Measurements from ENCODE around the gene ETS1.

ETS1 gene

DNA sequence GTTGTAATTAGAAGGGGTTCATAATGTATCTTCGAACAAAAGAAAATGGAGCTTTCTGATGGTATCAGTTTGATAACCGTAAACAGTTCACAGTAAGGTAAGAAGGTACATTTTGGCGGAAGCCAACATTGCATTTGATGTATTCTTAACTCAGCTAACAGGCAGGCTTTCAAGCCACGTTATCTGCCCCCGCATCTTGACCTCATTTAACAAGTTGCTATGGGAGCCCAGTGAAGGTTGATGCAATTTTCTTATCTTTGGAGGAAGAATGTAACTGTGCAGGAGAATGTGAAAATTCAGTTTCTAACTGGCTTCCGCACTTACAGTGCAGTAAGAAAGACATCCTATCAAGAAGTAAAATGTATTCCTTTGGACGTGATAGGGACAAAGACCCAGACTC is 110.6 kb downstream of the ETS1 start:
- FAIRE-seq: no peak

DNA sequence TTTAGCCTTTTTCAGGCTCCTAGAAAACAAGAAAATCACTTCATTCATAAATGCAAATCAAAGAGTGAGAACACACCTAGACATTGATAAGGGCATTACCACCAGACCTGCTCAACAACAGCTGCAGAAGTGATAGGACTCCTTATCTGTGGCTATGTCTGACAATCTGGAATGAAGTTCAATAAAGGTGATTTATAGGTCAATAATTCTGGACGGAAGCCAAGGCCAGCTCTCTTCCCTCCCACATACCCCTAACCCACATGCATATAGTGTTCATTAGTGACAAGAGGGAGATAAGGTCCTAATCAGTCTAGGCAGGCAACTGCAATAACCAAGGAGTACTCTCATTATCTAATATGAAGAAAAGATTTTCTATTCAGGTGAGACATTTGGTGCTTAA is 111.3 kb downstream of the ETS1 start:
- no peak for FAIRE-seq

DNA sequence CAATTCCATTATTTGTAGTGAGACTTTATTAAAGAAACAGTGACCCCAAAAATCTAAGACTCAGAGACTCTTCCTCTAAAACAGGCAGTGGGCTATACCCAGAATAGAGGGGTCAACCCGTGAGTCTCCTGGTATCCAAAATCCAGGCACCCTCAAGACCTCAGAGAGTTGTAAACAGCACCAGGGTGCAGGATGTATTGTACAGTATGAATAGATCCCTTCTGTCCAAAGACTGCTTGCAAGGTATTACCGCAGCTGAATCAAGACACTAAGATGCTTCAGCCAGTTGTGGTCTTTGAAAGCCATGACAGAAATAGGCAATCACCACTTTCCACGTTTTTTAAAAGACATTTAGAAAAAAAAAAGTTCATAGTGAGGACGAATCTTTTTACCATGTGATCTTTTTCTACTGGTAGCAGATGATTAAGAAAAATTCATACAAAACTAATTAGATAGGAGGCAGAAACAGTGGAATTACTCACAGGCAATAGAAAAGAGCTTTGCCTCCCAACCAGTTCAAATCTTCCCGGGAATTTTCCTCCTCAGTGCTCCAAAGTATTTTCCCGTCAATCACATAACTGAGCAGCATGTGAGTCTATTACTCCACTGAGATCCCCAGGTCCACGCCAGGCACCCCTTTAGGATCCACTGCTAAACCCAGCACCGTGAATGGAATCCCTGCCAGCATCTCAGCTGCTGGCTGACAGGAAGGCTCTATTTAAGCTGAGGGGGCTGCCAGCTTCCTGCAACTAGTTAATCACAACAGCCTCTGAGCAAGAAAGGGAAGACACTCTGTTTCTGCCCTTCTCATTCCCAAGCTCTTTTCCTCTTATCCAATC is 113.1 kb downstream of the ETS1 start:
- no peak for FAIRE-seq

DNA sequence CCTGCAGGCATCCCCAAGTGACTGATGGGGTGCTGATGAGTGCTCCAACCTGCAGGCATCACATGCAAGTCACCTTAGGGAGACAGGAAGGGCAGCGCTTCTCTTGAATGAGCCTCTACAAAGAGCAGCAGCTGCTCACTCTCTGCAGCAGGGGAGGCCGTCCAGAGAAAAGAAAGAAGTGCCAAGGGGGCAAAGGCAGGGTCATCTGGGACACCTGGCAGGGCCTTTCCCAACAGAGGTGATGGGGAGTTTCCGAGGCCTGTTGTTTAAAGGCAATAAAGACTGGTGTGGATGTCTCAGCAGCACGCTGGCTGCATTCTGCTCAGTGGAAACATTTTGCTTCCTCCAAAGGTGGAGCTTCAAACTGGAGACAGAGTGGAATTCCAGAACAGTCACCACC is 113.7 kb downstream of the ETS1 start:
- FAIRE-seq: no peak

DNA sequence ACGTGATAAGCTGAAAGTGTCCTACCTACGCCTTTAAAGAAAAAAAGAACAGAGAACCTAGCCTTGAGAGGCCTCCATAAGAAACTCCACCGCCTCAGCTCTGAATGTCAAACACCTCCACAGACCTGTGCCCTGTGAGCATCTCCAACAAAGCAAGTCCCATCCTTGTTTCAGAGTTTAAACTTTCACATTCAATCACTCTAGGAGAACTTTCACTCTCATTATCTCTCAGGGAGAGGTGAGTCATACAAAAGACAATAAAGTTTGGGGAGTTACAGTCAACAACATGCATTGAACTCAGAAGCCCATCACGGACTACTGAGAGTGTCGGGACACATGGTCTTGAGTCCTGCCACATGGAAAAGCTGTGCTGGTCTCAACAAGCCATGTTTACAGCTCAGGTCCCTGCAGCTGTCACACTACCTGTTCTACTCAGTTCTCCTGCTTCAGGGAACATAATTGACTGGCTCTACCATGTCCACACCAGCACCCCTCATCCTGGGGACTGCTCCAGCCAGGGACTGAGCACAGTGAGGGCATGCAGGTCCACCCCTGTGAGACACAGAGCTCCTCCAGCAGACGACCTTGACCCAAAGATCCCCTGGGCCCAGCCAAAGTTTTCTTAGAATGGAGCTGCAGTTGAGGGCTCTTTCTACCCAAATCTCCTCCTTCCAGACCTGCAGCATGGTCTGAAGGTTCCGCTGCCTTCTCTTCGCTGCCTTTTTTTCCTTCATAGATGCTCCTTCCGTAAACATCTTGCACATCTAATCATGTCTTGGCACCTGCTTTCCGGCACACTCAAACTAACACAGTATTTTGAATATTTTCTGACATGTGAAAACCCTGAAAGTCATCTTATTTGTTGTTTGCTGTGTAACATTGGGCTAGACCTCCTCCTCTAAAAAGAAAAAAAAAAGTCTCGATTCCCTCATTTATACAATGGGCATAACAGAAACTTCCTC is 114.9 kb downstream of the ETS1 start:
- FAIRE-seq: no peak

DNA sequence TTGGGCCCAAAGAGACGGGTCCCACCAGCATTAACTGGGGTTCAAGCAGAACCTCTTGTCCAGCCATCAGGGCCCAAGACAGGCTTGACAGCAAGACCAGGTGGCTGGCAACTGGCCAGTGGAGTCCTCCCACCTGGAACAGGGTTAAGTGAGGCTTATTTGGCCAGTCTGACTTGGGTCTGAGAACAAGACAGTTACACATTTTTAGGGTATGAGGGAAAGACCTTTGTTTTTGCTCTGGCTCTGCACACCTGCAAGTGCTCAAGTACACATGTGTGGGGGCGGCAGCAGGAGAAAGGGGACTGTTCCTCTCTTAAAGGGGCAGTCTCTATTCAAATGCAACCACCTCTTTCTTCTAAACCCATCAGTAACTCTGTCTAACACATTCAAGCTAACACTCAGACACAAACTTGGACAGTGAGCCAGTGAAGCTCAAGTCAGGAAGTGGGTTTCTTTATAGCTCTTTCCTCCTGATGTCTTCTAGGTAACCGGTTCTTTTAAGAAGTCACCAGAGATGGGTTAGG is 116.2 kb downstream of the ETS1 start:
- FAIRE-seq: no peak

DNA sequence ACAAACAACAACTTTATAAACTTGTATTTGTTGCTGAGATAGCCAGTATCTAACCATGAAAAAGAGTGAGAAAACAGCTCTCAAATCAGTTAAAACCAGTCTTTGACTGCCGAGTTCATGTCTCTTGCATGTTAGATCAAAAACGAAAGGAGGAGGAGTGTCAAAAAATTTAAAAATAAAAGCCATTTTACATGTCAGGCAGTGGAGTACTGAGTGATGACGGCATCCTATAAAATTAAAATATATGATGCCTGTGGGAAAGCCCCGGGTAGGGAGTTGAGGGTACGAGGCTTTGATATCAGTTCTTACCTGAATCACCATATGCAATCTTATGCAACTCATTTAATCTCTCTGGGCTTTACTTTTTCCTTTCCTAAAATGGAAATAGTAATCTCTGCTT is 117.3 kb downstream of the ETS1 start:
- no peak for FAIRE-seq

DNA sequence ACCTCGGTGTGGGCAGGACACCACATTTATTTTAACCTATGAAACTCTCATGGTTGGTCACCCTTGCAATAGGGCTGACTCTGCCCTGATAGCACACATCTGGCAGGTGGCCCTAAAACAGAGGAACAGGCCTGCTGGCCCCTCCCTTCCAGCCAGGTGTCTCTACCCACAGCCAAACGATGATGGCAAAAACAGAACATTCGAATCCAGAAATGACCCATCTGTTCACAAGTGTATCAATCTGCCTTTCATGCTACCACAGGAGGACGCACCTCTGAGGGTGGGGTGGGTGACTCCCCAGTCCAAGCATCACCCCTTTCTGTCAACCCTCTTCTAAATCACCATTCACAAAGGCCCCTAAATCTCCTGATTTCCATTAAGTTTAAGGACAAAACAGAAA is 118.1 kb downstream of the ETS1 start:
- FAIRE-seq: no peak

DNA sequence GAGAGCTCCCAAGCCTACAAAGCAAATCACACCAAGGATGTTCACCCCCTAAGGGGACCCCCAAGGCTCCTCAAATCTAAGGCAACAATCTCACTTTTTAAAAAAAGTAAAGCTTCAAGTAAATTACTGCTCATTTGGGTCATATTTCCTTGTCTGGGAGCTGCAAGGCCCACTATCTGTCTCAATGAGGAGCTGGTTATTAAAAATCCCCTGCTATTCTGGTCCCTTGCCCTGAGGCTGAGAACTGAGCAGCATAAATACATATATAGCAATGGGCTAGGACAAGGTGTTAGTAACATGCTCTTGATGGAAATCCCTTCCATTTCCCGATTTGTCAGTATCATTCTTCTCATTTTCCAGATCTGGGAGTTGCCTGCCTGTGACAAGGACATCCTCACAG is 119.2 kb downstream of the ETS1 start:
- FAIRE-seq: no peak

DNA sequence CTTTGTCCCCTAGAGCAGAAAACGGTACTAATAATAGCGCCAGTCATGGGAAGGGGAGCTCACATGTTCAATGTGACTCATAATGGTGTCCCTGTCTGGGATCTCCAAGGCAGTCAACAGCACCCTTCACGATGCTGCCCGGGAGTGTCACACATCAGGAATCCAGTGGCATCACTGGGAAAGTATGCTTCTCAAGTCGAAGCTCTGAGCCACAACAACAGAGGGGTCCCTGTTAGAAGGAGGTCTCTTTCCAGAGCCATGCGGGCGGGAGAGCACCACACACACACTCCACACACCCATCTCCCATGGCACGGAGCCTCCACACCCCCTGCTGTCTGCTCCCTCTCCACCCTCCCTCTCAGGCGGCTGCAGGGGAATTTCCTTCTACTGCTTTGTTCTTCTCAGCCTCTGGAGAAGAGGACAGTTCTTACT is 119.7 kb downstream of the ETS1 start:
- FAIRE-seq: no peak

DNA sequence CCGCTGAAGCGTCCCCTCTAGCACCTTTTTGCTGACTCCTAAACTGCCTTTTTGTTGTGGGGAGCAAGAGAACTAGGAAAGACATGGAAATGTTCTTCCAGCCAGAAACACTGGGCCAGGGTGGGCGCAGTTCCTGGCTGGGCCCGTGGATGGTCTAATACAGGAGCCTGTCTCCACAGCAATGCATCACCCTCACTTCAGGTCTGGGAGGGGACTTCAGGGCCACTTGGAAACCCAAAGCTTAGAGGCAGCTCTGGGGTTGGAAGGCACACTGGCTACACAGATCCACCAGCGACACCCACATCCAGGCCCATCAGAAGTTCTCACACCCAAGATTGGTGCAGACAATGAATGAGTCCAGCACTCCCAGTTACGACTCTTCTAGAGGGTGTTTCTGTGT is 120.3 kb downstream of the ETS1 start:
- no peak for FAIRE-seq

DNA sequence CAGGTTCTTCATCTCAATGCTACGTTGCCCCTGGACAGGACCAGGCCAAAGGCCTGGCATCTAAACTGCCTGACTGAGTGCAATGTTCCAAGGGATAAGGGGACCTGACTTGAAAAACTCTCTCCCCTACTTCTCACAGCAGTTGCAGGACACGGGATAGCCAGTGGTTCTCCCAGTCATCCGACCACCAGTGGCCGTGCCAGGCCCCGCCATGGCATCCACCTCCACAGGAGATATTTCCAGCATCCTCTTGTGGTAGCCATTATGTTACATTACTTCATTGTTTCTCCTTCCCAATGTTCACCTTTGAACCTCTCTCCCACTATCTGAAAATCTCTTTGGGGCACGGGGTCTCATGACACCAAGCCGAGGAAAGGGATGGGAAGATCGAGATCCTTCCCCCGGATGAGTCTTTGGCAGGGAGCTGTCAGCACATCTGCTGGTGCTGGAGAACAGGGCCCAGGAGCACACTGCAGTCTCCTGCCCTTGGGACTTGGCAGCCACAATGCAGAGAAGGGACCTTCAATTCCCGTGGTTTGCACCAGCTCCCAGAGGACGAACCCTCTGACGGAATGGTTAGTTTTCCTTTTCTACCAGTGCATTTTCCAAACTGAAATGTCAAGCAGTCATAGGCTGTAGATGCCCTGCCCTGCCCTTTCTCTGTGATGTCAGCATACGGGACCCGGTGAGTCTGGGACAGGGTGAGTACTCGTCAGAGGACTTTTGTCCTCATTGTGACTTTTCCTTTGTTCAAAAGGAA is 121.2 kb downstream of the ETS1 start:
- no peak for FAIRE-seq

DNA sequence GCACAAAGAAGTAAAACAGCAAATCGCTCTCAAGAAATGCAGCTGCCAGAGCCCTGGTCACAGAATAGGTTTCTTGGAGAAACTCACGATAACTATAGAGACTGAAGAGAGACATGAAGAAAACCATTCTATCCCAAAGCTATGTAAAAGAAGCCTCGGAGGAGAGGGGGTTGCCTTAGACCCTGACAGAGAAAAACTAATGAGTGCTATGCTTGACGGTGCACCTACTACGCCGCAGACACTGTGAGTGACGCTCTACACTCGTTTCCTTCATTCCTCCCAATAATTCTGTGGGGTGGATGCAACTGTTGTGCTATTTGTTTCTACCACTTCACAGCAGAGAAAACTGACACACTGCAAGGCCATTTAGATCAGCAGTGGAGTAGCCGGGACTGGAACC is 121.8 kb downstream of the ETS1 start:
- FAIRE-seq: no peak

DNA sequence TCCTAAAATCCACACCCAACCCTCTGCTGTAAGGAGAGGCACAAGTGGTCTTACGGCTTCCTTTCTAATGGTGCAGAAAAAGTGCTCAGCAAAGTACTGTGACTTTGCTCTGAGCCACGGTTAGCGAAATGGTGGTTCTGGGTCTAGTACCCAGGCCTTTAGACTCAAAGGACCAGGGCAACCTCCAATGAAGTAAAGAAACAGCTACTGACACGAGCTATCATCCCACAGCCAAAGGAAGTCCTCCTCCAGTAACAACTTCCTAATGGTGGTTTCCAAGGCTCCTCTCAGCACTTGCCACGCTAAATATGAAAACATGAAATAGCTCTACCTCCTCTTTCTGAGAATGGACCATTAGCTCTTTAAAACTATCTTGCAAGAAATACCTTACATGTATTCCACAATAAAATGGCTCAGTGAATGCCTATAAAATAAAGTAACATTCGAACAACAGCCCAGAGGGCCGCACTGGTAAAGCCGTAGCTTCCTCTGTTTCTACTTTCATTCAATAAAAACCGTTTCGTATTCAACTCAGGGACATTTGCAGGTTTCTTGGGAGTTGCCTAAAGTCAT is 122.4 kb downstream of the ETS1 start:
- FAIRE-seq: no peak

DNA sequence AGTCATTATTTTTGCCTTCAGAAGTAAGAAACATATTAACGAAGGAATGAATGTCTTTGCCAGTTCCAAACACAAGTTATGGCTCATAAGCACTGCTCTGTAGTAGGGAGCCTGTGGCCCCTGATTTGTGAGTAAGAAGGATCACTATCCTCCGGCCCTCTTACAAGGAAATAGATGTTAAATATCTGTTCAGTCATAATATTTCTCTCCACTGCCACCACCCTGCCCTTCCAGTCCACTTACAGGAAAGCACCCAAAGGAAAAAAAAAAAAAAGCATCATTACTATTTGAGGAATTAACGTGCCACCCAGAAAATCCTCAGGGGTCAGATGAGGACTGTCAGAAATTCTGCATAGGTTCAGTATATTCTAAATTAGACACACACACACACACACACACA is 123.4 kb downstream of the ETS1 start:
- no peak for FAIRE-seq

DNA sequence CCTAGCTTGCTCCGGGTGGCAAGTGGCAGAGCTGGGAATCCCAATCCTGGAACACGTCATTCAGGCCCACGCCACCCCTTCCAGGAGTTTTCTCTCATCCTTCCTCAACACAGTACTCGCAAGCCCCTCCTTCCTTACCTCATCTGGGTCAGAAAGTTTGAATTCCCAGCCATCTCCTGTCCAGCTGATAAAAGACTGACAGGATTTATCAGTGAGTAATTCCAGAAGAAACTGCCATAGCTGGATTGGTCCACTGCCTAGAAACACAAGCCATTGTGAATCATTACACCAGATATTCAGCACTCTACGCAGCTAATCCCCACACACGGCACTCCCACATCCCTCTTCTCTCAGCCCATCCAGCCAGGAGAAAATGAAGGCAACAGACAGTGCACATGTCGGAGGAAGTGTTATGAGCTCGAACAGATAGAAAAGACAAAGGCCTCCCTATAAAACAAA is 124.0 kb downstream of the ETS1 start:
- FAIRE-seq: no peak

DNA sequence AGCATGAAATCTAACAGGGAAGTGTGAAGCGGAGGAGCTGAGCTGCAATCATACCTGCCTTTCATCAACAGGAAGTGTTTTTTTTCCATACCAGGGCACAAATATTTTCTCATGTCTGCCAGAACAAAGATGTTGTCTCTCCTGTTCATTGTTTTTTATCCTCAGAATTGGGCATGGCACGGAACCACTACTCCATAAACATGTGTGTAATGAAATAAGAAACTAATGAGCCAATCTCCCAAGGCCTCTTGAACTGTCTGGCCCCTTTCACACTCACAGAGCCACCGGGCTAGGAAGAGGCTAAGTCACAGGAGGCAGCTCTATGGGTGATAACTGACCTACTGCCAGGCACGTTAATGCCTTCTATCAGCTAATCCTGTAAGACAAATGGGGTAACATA is 124.4 kb downstream of the ETS1 start:
- no peak for FAIRE-seq

DNA sequence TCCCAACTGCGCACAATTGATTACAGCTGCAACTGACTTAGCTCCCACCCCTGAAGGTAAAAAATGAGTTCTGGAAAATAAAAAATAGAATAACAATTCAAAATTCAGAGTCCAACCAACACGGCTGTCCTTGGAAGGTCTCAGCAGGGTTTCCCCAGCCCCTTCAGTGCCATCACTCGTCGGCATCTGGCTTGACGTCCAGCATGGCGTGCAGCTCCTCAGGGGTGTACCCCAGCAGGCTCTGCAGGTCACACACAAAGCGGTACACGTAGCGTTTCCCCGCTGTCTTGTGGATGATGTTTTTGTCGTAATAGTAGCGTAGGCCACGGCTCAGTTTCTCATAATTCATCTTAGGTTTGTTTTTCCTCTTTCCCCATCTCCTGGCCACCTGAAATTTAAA is 125.2 kb downstream of the ETS1 start:
- FAIRE-seq: no peak

DNA sequence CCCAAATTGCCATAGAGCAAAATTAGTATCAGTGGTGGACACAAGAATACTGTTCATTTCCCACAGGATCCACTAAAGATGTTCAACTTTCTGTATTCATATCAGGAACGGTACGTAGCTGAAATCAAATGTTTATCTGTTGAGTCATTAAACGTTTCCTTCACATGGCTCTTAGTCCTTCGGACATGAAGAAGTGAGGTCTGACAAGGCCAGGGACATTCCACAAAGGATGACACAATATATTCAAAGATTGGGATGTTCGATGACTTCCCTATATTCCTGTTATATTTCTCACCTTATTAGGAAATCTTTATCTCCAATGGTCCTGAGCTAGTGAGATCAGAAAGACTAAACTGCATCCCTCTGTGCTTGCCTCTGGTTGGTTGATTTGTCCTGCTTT is 129.0 kb downstream of the ETS1 start:
- FAIRE-seq: no peak

DNA sequence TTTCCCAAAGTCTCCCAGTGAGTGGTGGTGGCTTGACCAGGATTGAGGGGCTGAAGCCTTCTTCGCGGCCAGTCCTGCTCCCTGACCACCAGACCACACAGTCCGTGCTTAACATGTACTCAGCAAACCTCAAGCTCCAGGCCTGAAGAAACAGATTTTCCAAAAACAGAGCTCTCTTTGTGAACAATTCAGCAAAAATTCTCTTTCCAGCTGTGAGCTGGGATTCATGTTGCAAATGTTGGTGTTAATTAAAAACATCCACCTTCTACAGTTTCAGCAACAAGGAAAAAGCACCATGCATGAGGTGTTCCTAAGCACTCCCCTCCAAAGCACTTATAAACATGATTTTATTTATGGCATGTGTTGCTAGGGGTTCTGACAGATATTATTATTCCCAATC is 129.5 kb downstream of the ETS1 start:
- no peak for FAIRE-seq

DNA sequence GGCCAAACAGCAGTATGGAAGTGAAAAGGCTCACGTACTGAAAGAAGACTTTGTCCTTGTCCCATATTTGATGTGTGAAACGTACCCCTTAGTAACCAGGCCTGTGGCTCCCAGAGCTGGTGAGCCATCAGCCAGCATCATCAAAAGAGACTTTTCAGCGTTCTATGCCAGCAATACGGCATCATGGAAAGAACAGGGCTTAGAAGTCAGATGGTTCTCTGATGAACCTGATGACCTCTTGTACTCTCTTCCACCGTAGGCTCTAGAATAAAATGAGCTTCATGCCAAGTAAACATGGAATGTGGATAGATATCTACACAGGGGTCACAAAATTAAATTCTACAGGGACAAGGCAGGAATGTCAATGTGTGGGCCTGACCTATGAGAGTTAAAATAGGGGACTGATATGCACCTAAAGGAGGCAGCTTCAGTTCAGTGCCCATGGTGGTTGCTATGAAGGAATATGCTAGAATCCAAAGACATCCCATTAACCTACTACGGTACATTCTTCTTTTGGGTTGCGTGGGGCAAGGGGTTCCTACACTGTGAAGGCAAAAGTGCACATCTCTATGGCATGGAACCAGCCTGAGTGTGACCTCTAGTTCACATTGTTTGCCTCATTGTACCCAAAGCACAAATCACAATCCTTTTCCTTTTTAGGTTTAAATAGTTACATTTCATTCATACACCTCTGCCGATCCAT is 130.6 kb downstream of the ETS1 start:
- no peak for FAIRE-seq

DNA sequence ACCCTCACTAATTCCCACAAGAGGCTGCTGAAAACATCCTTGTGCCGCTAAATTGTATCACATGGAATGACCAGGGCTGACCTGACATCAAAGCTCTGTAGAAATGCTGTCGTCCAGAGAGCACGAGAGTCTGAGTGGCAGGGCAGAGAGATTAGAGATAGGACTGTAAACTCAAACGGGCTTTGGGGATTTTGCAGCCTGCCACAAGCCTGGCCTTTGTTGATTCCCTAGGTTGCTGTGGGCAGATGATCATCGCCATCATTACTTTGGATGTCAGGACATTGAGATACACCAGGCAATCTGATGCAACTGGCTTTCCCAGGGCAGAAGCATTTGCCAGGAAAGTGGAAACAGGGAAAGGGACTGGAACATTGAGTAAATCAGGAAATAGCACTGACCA is 131.6 kb downstream of the ETS1 start:
- FAIRE-seq: no peak

Data from A204.1 (cell line).